Progenitor cell of endocrine pancreas (in vitro differentiated cells): ENCODE measurements around the gene PPM1A. TPM values are rescaled to one million over a fixed set of nuclear protein-coding genes. Genes with fewer than 3 reads are reported as not detected.
A peak's percentile ranks its signal among the peaks of the same experiment; 100 is the strongest.

Source experiments
- DNase-seq: peaks from one replicate; pipeline ENCODE4 v3.0.0; 2021; ENCODE audit warnings: low spot score; ENCODE audit not compliant: unreplicated experiment
- H3K27ac Mint-ChIP-seq: 2 replicates; pipeline ENCODE4 v1.8.0; 2021; ENCODE audit warnings: mild to moderate bottlenecking, moderate library complexity, mixed read lengths
- H3K27me3 Mint-ChIP-seq: 2 replicates; pipeline ENCODE4 v1.8.0; 2021; ENCODE audit warnings: mixed read lengths
- H3K36me3 Mint-ChIP-seq: 2 replicates; pipeline ENCODE4 v1.8.0; 2022; ENCODE audit warnings: mixed read lengths; ENCODE audit not compliant: insufficient read depth
- H3K4me1 Mint-ChIP-seq: 2 replicates; pipeline ENCODE4 v1.8.0; 2021; ENCODE audit warnings: low read depth, mixed read lengths
- H3K4me3 Mint-ChIP-seq: 2 replicates; pipeline ENCODE4 v1.8.0; 2021; ENCODE audit warnings: low read depth, mild to moderate bottlenecking, moderate library complexity, mixed read lengths
- H3K9me3 Mint-ChIP-seq: 2 replicates; pipeline ENCODE4 v1.8.0; 2021; ENCODE audit warnings: low read depth, mixed read lengths
- CTCF ChIP-seq: fragments of 200-600 bp; sonication (generic); IDR thresholded peaks from one replicate; pipeline ENCODE4 v1.5.0; 2021; ENCODE audit warnings: antibody characterized with exemption, mild to moderate bottlenecking; ENCODE audit not compliant: unreplicated experiment
- total RNA-seq: library from RNA; stranded (reverse); gene quantifications from 2 replicates; pipeline ENCODE4 v1.2.1, GENCODE V29; 2021

The PPM1A gene
- total RNA-seq, 1 donor from 2014 or later, result 43.1 TPM

- no peak for DNase-seq
- no peak for TF ChIP-seq CTCF
- no peaks in the 10 kb centered on the region for H3K27me3 Mint-ChIP-seq
- H3K4me1 Mint-ChIP-seq, result peaks cover 10% of the 10 kb centered on the region
- no peak overlapping the region for H3K27ac Mint-ChIP-seq
- H3K36me3 Mint-ChIP-seq, result no peaks in the 10 kb centered on the region
- H3K9me3 Mint-ChIP-seq, result no peaks in the 10 kb centered on the region
- H3K4me3 Mint-ChIP-seq, result no peak overlapping the region
These were observed 3.4 kb upstream of the PPM1A start for GRCh38 chr14:60245380-60246177.

- H3K4me1 Mint-ChIP-seq, result peaks cover 32% of the 10 kb centered on the region
- no peaks in the 10 kb centered on the region for H3K9me3 Mint-ChIP-seq
- H3K36me3 Mint-ChIP-seq, result no peaks in the 10 kb centered on the region
- DNase-seq, result peak; percentile 56
- no peak for TF ChIP-seq CTCF
- H3K27me3 Mint-ChIP-seq, result no peaks in the 10 kb centered on the region
- H3K4me3 Mint-ChIP-seq, result peak overlapping the region; percentile 87
- H3K27ac Mint-ChIP-seq, result peak overlapping the region; percentile 99
These were observed 876 bp upstream of the PPM1A start for GRCh38 chr14:60247994-60248696.

- Mint-ChIP-seq H3K27ac (peak overlapping the region; percentile 97), H3K27me3 (no peaks in the 10 kb centered on the region), H3K36me3 (no peaks in the 10 kb centered on the region), H3K4me1 (peaks cover 36% of the 10 kb centered on the region), H3K9me3 (no peaks in the 10 kb centered on the region), H3K4me3 (peak overlapping the region; percentile 80)
- no peak for TF ChIP-seq CTCF
- peak; percentile 69 for DNase-seq
These were observed 568 bp downstream of the PPM1A start for GRCh38 chr14:60249321-60250256.

GRCh38 chr14:60250257-60251035, 1.4 kb downstream of the PPM1A start:
- H3K36me3 Mint-ChIP-seq, result peaks cover 2% of the 10 kb centered on the region
- peak overlapping the region; percentile 97 for H3K27ac Mint-ChIP-seq
- no peak for DNase-seq
- H3K4me3 Mint-ChIP-seq, result peak overlapping the region; percentile 80
- no peaks in the 10 kb centered on the region for H3K9me3 Mint-ChIP-seq
- no peak for TF ChIP-seq CTCF
- H3K4me1 Mint-ChIP-seq, result peaks cover 34% of the 10 kb centered on the region
- no peaks in the 10 kb centered on the region for H3K27me3 Mint-ChIP-seq
